ENCODE data around the gene EDEM3.

GRCh38 chr1:184767591-184767990 is 12.9 kb upstream of the EDEM3 start:
- no peak for TF ChIP-seq CTCF (IDR thresholded peaks at IDR 0.05; ENCODE audit: poor library complexity, severe bottlenecking)
- no peak for TF ChIP-seq EZH2 (IDR thresholded peaks at IDR 0.05; ENCODE audit: borderline replicate concordance, insufficient read depth, low read length, poor library complexity, severe bottlenecking)
- no peak for TF ChIP-seq REST (IDR thresholded peaks at IDR 0.05; ENCODE audit: borderline replicate concordance)
- no peak for TF ChIP-seq EP300 (conservative IDR thresholded peaks at IDR 0.05; ENCODE audit: poor library complexity, severe bottlenecking)
- TF ChIP-seq POLR2AphosphoS5 (IDR thresholded peaks at IDR 0.05) = no peak
- no peak for TF ChIP-seq SMC3 (conservative IDR thresholded peaks at IDR 0.05; ENCODE audit: poor library complexity)
- TF ChIP-seq TAF1 (IDR thresholded peaks at IDR 0.05; ENCODE audit: low read depth) = no peak
- no peak for TF ChIP-seq MXI1 (conservative IDR thresholded peaks at IDR 0.05; ENCODE audit: poor library complexity, severe bottlenecking)
- no peak for TF ChIP-seq RAD21 (conservative IDR thresholded peaks at IDR 0.05)
